VCaP (cell line): Measurements from ENCODE around the gene GTSF1L.
A peak's percentile ranks its signal among the peaks of the same experiment; 100 is the strongest.

ENCODE experiments used
- H3K27ac ChIP-seq: fragments of 450-650 bp; 2 replicates; pipeline ENCODE4 v1.5.1; 2017
- TF ChIP-seq, protein P1 (sequence below): fragments of 450-650 bp; conservative IDR thresholded peaks from 2 replicates; pipeline ENCODE4 v1.5.1; 2017; ENCODE audit warnings: mild to moderate bottlenecking, moderate library complexity

GTSF1L gene

GRCh38 chr20:43695571-43695970 is 31.2 kb downstream of the GTSF1L start:
- TF ChIP-seq, protein P1, sequence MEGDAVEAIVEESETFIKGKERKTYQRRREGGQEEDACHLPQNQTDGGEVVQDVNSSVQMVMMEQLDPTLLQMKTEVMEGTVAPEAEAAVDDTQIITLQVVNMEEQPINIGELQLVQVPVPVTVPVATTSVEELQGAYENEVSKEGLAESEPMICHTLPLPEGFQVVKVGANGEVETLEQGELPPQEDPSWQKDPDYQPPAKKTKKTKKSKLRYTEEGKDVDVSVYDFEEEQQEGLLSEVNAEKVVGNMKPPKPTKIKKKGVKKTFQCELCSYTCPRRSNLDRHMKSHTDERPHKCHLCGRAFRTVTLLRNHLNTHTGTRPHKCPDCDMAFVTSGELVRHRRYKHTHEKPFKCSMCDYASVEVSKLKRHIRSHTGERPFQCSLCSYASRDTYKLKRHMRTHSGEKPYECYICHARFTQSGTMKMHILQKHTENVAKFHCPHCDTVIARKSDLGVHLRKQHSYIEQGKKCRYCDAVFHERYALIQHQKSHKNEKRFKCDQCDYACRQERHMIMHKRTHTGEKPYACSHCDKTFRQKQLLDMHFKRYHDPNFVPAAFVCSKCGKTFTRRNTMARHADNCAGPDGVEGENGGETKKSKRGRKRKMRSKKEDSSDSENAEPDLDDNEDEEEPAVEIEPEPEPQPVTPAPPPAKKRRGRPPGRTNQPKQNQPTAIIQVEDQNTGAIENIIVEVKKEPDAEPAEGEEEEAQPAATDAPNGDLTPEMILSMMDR: no peak

GRCh38 chr20:43694763-43695162 is 32.0 kb downstream of the GTSF1L start:
- no peak overlapping the region for H3K27ac ChIP-seq
- TF ChIP-seq, protein P1: no peak

More at GRCh38 chr20:43695571-43695970, 31.2 kb downstream of the GTSF1L start:
- H3K27ac ChIP-seq: no peak overlapping the region

- no peak overlapping the region for H3K27ac ChIP-seq
- TF ChIP-seq, protein P1: peak; percentile 58
Measured at GRCh38 chr20:43691928-43692524, 34.8 kb downstream of the GTSF1L start.

- no peak overlapping the region for H3K27ac ChIP-seq
- TF ChIP-seq, protein P1: no peak
Measured at GRCh38 chr20:43690943-43691598, 35.7 kb downstream of the GTSF1L start.

DNA sequence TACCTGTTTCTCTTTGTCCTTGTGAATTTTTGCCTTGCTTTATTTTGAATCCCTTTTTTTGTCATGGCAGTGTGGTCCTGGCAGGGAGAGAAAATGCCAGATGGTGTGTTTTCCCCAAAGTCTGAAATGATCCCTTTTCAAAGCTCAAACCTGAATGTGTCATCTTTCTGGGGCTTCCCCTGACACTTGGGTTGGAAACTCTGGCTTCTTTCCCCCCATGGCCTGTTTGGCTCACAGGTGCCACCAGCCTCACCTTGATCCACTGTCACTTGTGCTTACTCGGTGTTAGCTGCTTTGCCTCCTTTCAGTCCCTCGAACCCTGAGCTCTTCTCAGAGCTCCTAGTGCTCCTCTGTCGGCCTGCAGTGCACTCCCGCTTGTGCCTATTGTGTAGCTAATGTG is 37.6 kb downstream of the GTSF1L start:
- TF ChIP-seq, protein P1: no peak
- no peak overlapping the region for H3K27ac ChIP-seq

DNA sequence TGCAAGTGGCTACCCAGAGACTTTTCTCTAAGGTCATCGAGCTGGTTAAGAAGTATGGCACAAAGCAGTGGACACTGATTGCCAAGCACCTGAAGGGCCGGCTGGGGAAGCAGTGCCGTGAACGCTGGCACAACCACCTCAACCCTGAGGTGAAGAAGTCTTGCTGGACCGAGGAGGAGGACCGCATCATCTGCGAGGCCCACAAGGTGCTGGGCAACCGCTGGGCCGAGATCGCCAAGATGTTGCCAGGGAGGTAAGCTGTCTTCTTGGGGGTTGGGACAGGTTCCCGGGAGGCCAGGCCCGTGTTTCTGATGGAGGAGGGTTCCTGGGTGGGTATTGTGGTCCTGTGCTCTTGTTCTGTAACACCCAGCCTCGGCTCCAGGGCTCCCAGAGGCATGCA is 40.0 kb downstream of the GTSF1L start:
- TF ChIP-seq, protein P1: no peak
- H3K27ac ChIP-seq: no peak overlapping the region

DNA sequence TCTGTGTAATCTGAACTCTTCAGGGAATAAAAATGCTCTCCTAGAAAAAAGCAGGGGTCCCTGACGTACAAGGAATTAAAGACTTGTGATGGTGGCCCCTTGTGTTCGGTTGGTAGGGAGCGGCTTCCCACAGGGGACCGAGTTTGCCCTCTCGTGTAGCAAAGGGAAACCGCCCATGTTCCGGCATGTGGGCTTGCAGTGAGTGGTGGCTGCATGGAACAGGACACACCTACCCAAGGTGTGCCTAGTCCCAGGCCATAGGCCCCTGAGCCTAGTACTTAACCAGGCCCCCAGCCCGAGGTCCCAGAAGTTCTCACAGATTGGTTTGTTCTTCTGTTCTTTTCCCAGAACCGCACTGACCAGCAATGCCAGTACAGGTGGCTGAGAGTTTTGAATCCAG is 44.4 kb downstream of the GTSF1L start:
- TF ChIP-seq, protein P1: no peak
- no peak overlapping the region for H3K27ac ChIP-seq
